DMS79 (cell line): ENCODE measurements around the gene SLC12A4.
"Not testable (repeated sequence)": the region's sequence is repeated elsewhere in the genome, so short reads cannot be mapped to it uniquely, and the experiment has no call there.

Source experiments
- DNase-seq: peaks from one replicate; lab custom pipeline; 2025; lab: John Stamatoyannopoulos, UW

The SLC12A4 gene

DNA sequence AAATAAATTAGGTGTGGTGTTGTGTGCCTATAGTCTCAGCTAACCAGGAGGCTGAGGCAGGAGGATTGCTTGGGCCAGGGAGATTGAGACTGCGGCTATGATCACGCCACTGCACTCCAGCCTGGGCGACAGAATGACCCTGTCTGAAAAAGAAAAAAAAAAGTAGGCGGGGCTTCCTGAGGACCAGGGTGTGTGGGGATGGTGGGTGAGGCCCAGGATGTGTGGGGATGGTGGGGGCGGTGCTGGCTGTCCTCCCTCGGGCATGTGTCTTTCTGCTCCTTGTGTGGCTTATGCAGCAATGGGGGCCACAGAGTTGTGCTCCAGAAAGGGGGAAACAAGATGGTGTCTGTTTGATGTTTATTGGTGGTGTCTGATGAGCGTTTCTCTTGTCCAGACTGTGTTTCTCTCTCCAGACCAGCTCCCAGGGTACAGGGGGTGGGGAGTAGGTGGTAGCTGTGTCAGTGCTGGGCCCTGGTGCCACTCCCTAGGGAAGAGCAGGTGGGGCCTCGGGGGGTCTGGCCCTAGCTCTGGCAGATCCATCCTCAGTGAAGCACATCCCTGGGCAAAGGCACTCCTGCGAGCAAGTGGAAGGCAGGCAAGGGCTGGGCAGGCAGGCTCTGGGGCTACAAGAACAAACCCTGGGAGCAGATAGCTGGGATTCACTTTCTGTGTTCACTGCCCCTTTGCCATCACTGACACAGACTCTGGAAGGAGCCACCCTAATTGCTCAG is 26.8 kb downstream of the SLC12A4 start:
- DNase-seq = no peak

DNA sequence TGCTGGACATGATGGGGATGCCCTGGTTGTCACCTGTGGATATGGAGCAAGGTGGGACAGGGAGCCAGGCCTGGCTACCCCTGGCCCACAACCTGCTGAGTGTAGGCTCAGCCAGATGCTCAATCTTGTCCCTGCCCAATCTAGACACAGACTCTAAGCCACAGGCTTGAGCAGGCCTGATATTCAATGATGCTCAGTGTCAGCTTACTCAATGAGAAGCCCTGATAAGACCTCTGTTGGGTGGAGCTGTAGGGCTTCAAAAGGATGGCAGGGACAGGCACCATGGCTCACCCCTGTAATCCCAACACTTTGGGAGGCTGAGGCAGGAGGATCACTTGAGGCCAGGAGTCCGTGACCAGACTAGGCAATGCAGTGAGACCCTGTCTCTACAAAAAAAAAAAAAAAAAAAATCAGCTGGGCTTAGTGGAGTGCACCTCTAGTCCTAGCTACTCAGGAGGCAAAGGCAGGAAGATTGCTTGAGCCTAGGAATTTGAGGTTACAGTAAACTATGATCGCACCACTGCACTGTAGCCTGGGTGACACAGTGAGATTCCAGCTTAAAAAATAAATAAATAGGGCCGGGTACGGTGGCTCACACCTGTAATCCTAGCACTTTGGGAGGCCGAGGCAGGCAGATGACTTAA is 27.9 kb downstream of the SLC12A4 start:
- DNase-seq = no peak

DNA sequence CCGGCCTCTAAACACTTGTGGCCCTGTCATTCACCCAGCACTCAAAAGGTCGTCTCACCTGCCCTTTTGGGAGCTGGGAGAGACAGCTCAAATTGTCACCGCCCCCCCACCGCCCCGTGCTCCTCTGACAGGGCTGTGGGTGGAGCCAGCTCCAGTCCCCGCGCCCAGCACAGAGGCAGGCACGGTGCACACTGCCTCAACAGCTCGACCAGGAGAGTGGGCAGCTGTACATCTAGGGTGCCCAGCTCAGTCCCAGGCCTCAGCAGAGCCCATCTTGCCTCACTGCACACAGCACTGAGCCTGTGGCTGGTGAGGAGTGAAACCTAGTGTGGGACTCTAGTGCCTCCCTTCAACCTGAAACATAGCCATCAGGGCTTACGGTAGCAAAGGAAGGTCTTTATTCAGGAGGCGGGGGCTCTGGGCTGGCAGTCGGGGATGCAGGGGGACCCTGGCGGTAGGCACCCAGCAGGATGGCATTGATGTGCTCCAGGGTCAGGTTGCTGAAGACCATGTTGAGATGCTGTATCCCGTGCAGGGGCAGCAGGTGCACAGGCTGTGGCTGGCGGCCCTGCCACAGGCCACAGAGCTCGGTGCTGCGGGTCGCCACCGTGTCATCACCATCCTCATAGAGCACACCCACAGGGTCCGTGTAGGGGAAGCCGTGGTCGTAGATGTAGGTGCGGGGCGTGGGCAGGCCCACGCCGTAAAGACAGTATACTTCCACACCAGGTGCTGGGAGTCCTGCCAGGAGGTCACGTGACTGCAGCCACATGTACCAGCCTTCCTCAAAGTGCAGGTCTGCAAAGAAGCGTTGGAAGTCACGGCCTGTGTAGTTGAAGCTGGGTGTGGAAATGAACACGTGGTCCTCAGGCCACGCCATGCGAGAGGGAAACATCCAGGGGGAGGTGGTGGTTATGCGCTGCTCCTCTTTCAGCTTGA is 28.7 kb downstream of the SLC12A4 start:
- DNase-seq = no peak

- DNase-seq = not testable (repeated sequence)
Measured at GRCh38 chr16:67937713-67938112, 30.7 kb downstream of the SLC12A4 start.

DNA sequence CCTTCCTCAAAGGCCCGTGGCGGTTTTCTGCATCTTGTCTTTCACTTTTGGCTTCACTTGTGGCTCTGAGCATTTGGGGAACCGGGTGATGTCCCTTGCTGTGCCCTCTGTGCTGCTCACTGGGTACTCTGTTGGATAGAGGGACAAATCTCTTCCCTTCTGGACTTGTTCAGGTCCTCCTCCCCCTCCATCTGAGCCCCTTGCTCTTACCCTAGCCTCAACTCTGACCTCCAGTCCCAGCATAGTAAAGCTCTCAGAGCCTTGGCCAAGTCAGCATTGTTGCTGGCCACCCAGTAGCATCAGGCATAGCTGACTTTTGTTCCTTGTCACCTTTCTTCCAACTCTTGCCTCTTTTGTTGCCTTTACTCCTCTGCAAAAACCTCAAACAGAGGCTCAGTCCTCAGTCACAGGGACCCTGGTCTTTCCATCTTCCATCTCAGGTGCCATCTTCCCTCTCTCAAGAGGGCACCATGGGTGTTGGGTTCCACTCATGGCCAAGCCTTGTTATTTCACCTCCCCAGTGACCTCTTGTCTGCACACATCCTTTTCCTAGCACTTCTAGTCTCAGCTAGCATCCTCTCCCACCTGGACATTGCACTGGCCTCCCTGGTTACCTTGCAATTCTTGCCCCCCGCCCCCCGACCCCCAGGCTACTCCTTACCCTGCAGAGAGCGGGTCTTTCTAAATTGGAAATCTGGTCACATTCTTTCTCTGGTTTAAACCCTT is 31.4 kb downstream of the SLC12A4 start:
- DNase-seq = no peak

DNA sequence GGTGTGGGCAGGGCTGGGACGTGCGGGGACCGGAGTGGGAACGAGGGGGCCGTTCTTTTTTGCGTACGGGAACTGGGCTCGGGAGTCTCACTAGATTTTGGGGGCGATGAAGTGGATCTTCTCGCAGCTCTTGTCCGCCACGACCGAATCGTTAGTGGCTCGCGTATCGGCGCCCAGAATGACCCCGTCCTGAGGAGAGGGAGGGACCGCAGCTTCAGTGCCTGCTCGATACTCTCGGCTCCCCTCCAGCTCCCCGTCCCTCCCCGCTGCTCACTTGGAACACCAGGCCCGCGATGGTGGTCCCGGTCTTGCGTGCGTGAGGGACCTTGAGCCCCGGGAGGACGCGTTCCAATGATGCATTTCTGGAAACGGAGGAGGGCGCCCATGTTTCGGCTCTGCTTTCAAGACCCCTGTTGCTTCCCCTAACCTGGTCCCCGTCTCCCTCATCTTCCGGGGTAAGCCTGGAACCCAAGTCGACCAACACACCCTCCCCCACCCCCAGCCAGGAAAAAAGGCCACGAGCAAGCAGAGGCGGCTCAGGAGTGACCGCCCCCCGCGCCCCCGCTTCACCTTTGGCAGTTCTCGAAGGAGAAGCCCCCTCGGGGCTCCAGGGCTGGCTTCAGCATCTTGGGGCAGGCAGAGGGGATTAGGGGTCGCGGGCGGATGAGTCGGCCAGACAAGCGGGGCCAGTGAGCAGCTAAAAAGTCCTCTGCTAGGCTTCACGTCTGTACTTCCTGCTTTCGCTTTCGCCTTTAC is 32.1 kb downstream of the SLC12A4 start, which contains the start of gene PSMB10:
PSMB10 (minus strand) TSS at position 727 of the 756 bp plus-strand sequence; CDS start at position 626, 101 bp downstream.
- no peak for DNase-seq

DNA sequence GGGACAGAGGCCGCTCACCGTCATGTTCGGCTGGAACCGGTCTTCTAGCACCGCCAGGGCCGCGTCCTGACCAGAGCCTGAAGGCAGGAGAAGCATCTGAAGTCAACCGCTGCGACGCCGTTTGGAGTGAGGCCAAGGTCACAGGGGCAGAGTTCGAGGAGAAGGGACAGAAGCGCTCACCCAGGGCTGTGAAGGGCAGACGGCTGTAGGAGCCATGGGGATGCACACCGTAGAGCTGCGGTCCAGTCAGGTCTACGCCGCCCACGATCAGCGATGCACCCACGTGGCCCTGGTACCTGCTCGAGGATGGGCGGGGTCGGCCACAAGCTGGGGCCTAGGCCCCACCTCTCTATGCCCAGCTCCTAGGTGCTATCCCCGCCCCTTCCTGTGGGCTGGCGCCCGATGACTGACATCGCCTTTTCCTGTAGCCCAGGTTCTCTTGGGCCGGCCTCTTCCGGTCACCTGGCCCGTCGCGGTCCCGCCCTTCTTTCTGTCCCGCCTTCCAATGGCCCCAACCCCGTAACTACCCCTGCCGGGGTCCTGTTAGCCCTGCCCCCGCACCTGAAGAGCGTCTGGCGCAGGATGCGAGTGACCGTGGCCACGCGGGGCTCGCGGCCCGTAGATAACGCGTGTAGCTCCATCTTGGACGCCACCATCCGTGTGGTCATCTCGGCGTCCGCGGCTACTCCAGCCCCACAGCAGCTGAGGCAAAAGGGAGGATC is 32.9 kb downstream of the SLC12A4 start:
- DNase-seq = peak; percentile 92

DNA sequence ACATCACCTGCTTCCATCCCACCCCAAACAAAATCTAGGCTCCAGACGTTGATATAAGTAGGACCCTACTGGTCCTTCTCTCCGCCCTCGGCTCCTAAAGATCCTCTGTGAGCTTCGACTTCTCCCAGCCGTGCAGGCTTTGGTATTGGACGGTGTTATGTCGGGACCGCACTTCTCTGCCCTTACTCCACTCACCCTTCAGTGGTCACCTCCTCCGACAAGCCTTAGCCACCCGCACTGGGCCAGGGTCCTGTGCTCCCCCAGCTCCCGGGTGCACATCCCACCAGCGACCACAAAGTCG is 33.4 kb downstream of the SLC12A4 start:
- DNase-seq = no peak

DNA sequence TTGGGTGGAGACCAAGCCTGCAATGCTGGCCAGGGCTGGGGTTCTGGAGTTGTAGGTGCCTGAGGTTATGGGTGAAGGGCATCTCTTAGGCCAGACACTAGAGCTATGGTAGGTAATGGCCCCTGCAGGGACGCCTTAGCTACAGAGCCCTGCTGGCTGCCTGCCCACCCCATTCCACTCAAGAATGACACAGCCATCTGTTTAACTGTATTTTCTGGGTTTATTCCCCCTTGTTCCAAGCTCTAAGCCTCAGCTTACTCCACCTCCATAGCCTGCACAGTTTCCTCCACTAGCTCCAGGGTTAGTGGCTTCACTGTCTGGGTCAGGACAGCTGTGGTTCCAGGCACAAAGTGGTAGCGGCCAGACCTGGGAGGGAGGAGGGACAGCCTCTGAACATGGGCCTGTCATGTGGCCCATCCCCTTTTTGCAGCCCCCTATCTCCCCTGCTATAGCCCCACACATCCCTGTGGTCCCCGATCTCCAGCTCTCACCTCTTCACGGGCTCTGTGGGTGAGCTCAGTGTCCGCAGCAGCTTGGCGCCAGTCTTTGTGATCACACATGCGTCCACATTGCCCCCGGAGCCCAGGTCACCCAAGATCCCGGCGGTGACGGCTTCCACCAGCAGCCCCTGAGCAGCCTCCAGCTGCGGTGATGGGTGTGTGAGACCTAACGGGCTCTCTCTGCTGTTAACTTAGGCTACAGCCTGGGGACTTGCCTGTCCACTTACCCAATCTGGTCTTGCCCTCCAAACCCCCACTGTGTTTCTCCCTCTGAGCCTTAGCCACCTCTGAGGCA is 33.9 kb downstream of the SLC12A4 start:
- no peak for DNase-seq

- no peak for DNase-seq
Measured at GRCh38 chr16:67933805-67934204, 34.6 kb downstream of the SLC12A4 start.

- DNase-seq = no peak
Measured at GRCh38 chr16:67932462-67932840, 36.0 kb downstream of the SLC12A4 start.

DNA sequence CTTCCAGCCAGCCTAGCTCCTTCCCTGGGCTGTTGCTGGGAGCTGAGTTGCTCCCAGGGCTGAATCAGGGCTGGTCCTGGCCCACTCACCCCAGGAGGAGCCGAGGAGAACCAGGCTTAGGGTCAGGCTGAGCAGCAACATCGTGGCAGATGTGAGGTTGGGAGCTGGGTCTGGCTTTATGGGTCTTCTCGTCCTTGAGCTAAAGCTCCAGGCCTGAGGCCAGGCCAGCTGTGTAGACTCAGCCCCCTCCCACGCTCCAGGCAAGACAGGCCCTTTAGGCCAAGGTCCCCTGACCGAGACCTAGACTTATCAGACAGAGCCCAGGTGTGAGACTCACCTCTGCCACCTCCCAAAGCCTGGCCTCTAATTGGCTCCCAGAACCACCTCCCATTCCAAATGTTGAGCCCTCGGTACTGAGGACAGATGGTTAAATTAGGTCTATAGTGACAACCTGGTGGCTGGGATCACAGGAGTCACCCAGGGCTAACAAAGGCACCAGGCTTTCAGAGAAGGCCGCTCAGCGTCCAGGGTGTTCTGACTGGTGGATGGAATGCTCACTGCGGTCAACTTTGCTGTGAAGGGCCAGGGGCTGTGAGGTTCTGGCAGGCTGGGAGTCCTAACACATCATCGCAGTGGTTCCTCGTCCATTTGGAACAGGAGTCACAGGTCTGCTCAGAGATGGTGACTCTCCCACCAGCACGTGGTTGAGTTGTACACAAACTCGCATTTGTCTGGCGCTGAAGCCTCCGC is 36.5 kb downstream of the SLC12A4 start, which contains the start of gene CTRL:
CTRL (minus strand) TSS at position 151 of the 750 bp plus-strand sequence; CDS start at position 141, 10 bp downstream.
- DNase-seq = no peak

GRCh38 chr16:67930678-67931211 is 37.7 kb downstream of the SLC12A4 start:
- DNase-seq = no peak

GRCh38 chr16:67930191-67930590 is 38.2 kb downstream of the SLC12A4 start:
- no peak for DNase-seq

- peak; percentile 51 for DNase-seq
Measured at GRCh38 chr16:67928561-67929364, 39.7 kb downstream of the SLC12A4 start.

GRCh38 chr16:67928147-67928546 is 40.3 kb downstream of the SLC12A4 start:
- DNase-seq = no peak

GRCh38 chr16:67927131-67927941 is 41.1 kb downstream of the SLC12A4 start:
- no peak for DNase-seq
